ENCODE data around the gene SEMA3B.
"Not testable (repeated sequence)": the region's sequence is repeated elsewhere in the genome, so short reads cannot be mapped to it uniquely, and the experiment has no call there.

SEMA3B gene

GRCh38 chr3:50295553-50296431, 26.8 kb downstream of the SEMA3B start:
- no peak for DNase-seq

GRCh38 chr3:50296721-50297383, 27.9 kb downstream of the SEMA3B start:
- DNase-seq, result no peak

GRCh38 chr3:50297384-50297775, 28.4 kb downstream of the SEMA3B start:
- DNase-seq, result no peak

GRCh38 chr3:50297896-50298725, 29.2 kb downstream of the SEMA3B start:
- DNase-seq, result peak; percentile 58

- peak; percentile 99 for DNase-seq
Observed at GRCh38 chr3:50298836-50299637, 30.1 kb downstream of the SEMA3B start, which contains the start of the genes HYAL3 and NAA80. TSS of gene HYAL3 (minus strand) at chr3:50299405. CDS start at chr3:50295602, 3,803 bp downstream. TSS of gene NAA80 (minus strand) at chr3:50299405. CDS start at chr3:50297463, 1,942 bp downstream.

GRCh38 chr3:50299638-50299928, 30.6 kb downstream of the SEMA3B start:
- no peak for DNase-seq

GRCh38 chr3:50299929-50300680, 31.2 kb downstream of the SEMA3B start:
- peak; percentile 92 for DNase-seq

- DNase-seq, result no peak
Observed at GRCh38 chr3:50300681-50301254, 31.8 kb downstream of the SEMA3B start.

- no peak for DNase-seq
Observed at GRCh38 chr3:50302095-50303012, 33.4 kb downstream of the SEMA3B start.

- DNase-seq, result no peak
Observed at GRCh38 chr3:50303013-50303815, 34.3 kb downstream of the SEMA3B start, which contains the start of gene HYAL1. TSS of gene HYAL1 (minus strand) at chr3:50303574. CDS start at chr3:50302956, 618 bp downstream.

- DNase-seq, result no peak
Observed at GRCh38 chr3:50304601-50305000, 35.7 kb downstream of the SEMA3B start.

- not testable (repeated sequence) for DNase-seq
Observed at GRCh38 chr3:50312041-50312440, 43.1 kb downstream of the SEMA3B start.

- DNase-seq, result no peak
Observed at GRCh38 chr3:50314342-50314741, 45.4 kb downstream of the SEMA3B start.

- DNase-seq, result no peak
Observed at GRCh38 chr3:50314816-50315215, 45.9 kb downstream of the SEMA3B start.

- no peak for DNase-seq
Observed at GRCh38 chr3:50316657-50317242, 47.8 kb downstream of the SEMA3B start.

GRCh38 chr3:50317300-50317699, 48.4 kb downstream of the SEMA3B start:
- no peak for DNase-seq

- no peak for DNase-seq
Observed at GRCh38 chr3:50318163-50318562, 49.2 kb downstream of the SEMA3B start.

GRCh38 chr3:50318615-50319014, 49.7 kb downstream of the SEMA3B start:
- DNase-seq, result no peak

Data from MV-4-11 (cell line).